GM21528 (cell line): ENCODE measurements around the gene IL9.
"Not testable (repeated sequence)": the region's sequence is repeated elsewhere in the genome, so short reads cannot be mapped to it uniquely, and the experiment has no call there.

ENCODE experiments used
- ATAC-seq: cut with Tn5 transposase; IDR thresholded peaks from one replicate; pipeline ENCODE4 v1.9.1; 2021; ENCODE audit warnings: mild to moderate bottlenecking, moderate library complexity; ENCODE audit not compliant: unreplicated experiment, low FRiP score

IL9 gene

GRCh38 chr5:135871268-135871915 is 24.2 kb downstream of the IL9 start:
- ATAC-seq: no peak

- no peak for ATAC-seq
Measured at GRCh38 chr5:135869935-135870334, 25.7 kb downstream of the IL9 start.

DNA sequence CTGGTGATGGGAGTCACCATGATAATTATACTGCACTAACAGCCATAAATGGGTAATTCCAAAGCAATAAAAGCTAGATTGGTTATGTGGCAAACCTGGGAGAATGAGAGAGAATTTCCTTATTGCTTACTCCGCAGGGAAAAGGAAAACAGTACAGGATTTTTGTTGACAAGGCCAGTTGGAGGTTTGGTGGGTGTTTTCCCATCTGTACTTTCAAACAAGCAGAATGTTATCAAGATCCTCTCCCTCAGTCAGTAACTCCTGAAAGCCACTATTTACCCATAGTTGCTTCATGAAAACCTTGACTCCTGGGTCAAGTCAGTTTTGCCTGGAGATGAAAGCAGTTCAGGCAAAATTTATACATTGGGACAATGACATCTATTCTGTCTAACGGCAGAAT is 26.4 kb downstream of the IL9 start:
- no peak for ATAC-seq

DNA sequence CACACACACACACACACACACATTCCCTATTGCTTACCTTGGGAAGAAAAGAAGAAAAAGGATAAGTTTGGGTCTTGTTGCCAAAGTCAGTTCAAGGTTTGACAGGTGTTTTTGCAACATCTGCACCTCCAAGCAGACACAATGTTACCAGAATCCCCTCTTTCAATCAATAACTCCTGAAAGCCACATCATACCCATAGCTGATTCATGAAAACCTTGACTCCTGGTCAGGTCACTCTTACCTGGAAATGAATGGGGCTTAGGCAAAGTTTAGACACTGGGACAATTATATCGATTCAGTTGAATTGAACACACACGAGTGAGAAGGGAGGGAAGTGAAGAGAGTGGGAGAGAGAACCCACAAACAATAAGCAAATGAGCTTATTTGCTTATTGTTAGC is 27.0 kb downstream of the IL9 start:
- ATAC-seq: no peak

DNA sequence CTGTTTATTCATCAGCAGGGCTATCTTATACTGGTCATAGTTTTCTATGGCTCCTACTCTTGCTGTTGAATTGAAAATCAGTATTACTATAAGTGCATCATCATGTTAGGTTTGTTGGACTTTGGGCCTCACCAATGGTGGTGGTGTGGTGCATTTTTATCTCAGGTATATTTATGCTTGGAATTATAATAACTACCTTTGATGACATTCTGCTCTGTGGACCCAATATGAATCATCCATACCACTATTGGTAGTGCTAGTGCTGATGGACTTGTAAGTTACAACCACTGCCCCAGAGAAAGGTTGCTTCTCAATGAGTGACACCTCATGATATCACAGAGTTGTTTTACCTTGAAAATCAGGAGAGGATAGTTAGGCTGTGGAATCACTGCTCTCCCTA is 28.0 kb downstream of the IL9 start:
- ATAC-seq: no peak

DNA sequence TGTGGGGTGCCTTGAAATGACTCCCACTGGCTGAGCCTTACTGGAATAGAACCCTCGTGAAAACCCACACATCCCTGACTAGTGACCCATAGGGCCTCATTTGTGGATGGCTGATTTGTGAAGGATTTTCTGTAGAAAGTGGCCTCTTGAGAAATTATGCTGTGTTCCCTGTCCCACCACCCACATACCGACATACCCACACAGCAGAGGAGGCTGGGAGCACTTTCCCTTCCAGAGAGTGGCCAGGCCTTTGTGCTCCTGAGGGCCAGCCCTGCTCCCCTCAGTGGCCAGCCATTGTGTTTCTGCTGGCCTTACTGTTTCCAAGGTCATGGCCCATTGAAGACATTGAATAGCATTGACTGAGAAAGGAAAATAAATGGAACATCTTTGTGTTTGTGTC is 29.6 kb downstream of the IL9 start:
- ATAC-seq: no peak

GRCh38 chr5:135864503-135865435 is 30.9 kb downstream of the IL9 start:
- no peak for ATAC-seq

DNA sequence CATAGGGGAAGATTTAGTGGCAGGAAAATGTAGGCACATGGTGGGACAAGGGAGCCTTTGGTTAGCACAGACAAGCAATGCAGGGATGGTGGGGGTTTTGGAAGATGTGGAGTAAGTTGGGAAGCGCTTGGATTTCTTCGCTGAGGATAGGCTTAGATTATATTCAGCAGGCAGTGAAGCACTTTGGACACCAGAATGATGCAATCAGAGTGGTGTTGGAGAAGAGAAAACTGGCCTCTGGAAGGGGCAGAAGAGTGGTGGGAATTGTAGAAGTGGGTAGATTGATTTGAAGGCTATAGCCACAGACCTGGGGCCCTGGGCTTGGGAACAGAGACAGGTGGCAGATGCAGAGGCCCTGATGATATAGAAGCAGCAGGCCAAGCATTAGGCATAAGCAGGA is 32.9 kb downstream of the IL9 start:
- no peak for ATAC-seq

- no peak for ATAC-seq
Measured at GRCh38 chr5:135862086-135862485, 33.6 kb downstream of the IL9 start.

DNA sequence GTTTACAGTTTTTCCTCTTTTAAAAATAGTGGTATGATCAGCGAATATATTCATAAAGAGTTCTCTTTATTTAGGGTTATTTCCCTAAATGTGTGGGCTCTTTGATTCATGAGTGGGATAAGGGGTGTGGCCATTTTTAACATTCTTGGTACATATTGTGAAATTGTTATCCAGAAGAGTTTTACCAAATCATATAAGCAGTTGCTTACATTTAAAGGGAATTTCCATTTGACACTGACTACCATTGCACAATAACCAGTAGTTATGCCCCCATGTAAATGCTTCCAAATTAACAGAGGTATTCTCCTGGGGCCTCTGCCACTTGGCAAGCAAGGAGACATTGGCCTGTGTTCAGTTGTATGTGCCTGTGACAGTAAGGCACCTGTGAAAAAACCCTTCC is 34.0 kb downstream of the IL9 start:
- ATAC-seq: no peak

- ATAC-seq: no peak
Measured at GRCh38 chr5:135859641-135860040, 36.0 kb downstream of the IL9 start.

GRCh38 chr5:135859186-135859585 is 36.5 kb downstream of the IL9 start:
- not testable (repeated sequence) for ATAC-seq

DNA sequence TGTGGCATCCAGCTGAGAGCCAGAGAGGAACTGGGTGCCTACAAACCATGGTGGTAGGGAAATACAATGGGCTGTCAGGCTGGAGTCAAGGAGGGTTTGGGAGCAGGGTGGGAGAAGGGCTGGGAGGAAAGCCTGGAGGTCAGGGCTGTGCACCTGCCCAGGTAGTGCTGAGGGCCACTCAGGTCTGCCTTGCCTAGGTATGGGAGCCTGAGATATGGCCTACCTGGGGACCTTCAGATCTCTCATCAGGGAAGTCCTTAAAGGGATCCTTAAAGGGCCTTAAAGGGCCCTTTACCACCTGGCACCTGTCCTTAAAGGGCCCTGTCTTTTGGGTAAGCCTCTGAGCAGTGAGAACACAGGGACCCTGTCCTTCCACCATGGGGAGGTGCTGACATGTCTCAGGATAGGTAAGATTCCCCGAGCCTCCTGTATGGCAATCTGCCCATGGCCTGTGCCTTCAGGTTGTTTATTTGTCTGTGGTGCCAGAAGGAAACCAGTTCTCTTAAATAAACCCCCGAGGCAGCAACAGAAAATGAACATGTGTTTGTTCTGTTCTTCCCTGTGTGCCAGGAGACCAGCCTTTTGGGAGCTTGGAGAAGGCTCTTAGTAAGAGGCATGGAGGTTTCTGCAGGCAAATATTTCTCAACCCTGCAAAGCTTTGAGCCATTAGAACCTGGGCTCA is 37.9 kb downstream of the IL9 start:
- no peak for ATAC-seq

- ATAC-seq: no peak
Measured at GRCh38 chr5:135851915-135852845, 43.5 kb downstream of the IL9 start.

DNA sequence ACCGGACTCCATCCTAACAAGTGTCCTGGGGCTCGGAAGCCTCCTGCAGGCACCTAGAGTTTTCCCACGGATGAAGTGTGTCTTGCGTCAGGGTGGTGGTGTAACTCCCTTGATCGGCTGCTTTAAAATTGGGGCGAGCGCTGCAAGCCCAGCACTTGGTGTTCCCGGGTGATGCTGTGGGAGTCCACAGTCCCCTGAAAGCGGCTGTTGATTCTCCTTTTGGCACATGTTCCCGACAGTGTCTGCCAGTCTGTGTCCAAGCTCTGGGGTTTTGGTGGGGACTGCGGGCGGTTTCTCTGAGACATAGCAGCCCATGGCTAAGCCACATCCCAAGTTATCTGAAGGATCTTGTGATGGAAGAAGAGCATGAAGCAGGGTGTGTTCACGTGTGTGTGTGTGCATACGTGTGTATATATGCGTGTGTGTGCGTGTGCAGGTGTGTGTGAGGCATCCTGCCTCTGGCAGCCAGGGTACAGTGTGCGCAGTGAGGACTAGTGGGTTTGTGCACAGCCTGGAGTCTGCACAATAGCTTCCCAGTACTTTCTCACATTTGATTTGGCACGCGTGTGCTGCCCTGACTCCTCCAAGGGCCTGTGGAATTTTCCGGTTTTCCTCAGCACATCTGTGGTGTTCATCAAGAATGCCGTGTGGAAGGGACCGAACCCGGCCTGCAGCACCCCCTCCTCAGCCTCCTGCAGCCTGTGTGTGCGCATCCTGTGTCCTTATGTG is 44.3 kb downstream of the IL9 start:
- ATAC-seq: no peak

GRCh38 chr5:135850671-135851070 is 45.0 kb downstream of the IL9 start:
- ATAC-seq: no peak

- no peak for ATAC-seq
Measured at GRCh38 chr5:135850231-135850630, 45.4 kb downstream of the IL9 start.

- no peak for ATAC-seq
Measured at GRCh38 chr5:135847976-135848375, 47.7 kb downstream of the IL9 start.

- no peak for ATAC-seq
Measured at GRCh38 chr5:135846311-135846710, 49.3 kb downstream of the IL9 start.
